A549 (cell line): ENCODE measurements around the gene ANKRD1. TPM values are rescaled to one million over a fixed set of nuclear protein-coding genes. Genes with fewer than 3 reads are reported as not detected.
A peak's percentile ranks its signal among the peaks of the same experiment; 100 is the strongest.

Experiments used
- ATAC-seq, 2 experiments: fragments of 200-7000 bp in 1 of 2; fragments of >200 bp in 1 of 2; cut with Nextera tagmentation in 1 of 2; cut with Tn5 transposase in 1 of 2; 3 replicates each; pipeline versions ENCODE4 v1.8.0 to v1.9.1; 2018 to 2020; ENCODE audit warnings: mild to moderate bottlenecking in 1 of 2, moderate library complexity in 1 of 2
- CTCF ChIA-PET: fragments of 300-600 bp; sonication (Branson Sonifier 250); formaldehyde crosslinking; extraction: SDS; loops from one replicate; lab custom pipeline; 2021; ENCODE audit warnings: antibody characterized with exemption, inconsistent platforms; lab: Yijun Ruan, JAX
- POLR2A ChIA-PET: fragments of 350-600 bp; formaldehyde crosslinking; extraction: SDS; loops from one replicate; lab custom pipeline; 2021; ENCODE audit warnings: antibody characterized with exemption, inconsistent platforms; lab: Yijun Ruan, JAX
- DNase-seq, 2 experiments: peaks; one replicate each; pipeline versions ENCODE4 v3.0.0 to v3.0.0-alpha.2; 2011 to 2016; ENCODE audit warnings: low read depth in 1 of 2, low spot score in 1 of 2
- FAIRE-seq: peaks from 2 replicates; lab custom pipeline; 2011; peaks lifted over from hg19 to GRCh38; lab: Jason Lieb, UNC
- H3K27ac ChIP-seq, 2 experiments: fragments of >200 bp; sonication (Bioruptor Twin); formaldehyde crosslinking; 3 replicates each; pipeline ENCODE4 v1.5.1; 2016 to 2017
- H3K4me1 ChIP-seq: fragments of >200 bp; sonication (Bioruptor Twin); formaldehyde crosslinking; 3 replicates; pipeline ENCODE4 v1.6.1; 2016
- H3K4me2 ChIP-seq: fragments of >200 bp; sonication (Bioruptor Twin); formaldehyde crosslinking; 3 replicates; pipeline ENCODE4 v1.6.1; 2016
- H3K4me3 ChIP-seq: fragments of >200 bp; sonication (Bioruptor Twin); formaldehyde crosslinking; 3 replicates; pipeline ENCODE4 v1.5.1; 2016
- H3K9me3 ChIP-seq: fragments of >200 bp; sonication (Bioruptor Twin); formaldehyde crosslinking; 3 replicates; pipeline ENCODE4 v1.6.1; 2016
- CBX8 ChIP-seq: fragments of 200-600 bp; sonication (generic); IDR thresholded peaks from 2 replicates; pipeline ENCODE4 v1.6.1; 2016
- EHF ChIP-seq: fragments of 250-450 bp; sonication (Bioruptor Pico); IDR thresholded peaks from 2 replicates; pipeline ENCODE4 v1.5.0; 2020; ENCODE audit warnings: mild to moderate bottlenecking
- EP300 ChIP-seq, 2 experiments: fragments of >200 bp; sonication (Bioruptor Twin); formaldehyde crosslinking; IDR thresholded peaks; 2 replicates in 1 of 2; 3 replicates in 1 of 2; pipeline ENCODE4 v1.6.1; 2016 to 2017
- GATA3 ChIP-seq: IDR thresholded peaks from 2 replicates; pipeline ENCODE4 v1.6.1; 2012; ENCODE audit warnings: borderline replicate concordance
- HOXA7 ChIP-seq: fragments of 250-450 bp; sonication (Bioruptor Pico); IDR thresholded peaks from 2 replicates; pipeline ENCODE4 v1.5.0; 2020; ENCODE audit warnings: mild to moderate bottlenecking, moderate library complexity
- JUN ChIP-seq, 2 experiments: fragments of >200 bp; sonication (Bioruptor Twin); formaldehyde crosslinking; IDR thresholded peaks; 2 replicates in 1 of 2; 3 replicates in 1 of 2; pipeline ENCODE4 v1.6.1; 2016 to 2017
- JUNB ChIP-seq: fragments of >200 bp; sonication (Bioruptor Twin); formaldehyde crosslinking; IDR thresholded peaks from 2 replicates; pipeline ENCODE4 v1.6.1; 2016
- KDM5A ChIP-seq: fragments of 200-600 bp; sonication (generic); IDR thresholded peaks from 2 replicates; pipeline ENCODE4 v1.6.1; 2016; ENCODE audit warnings: antibody characterized with exemption, mild to moderate bottlenecking
- POLR2AphosphoS2 ChIP-seq: conservative IDR thresholded peaks from 2 replicates; pipeline ENCODE4 v1.6.1; 2012; ENCODE audit warnings: low read length, improper control_type of control experiment, inconsistent platforms
- RAD21 ChIP-seq, 2 experiments: fragments of >200 bp in 1 of 2; sonication (Bioruptor Twin) in 1 of 2; formaldehyde crosslinking in 1 of 2; IDR thresholded peaks in 1 of 2; conservative IDR thresholded peaks in 1 of 2; 2 replicates in 1 of 2; 3 replicates in 1 of 2; pipeline ENCODE4 v1.6.1; 2012 to 2018; ENCODE audit warnings: inconsistent platforms in 1 of 2
- RARB ChIP-seq: fragments of 250-450 bp; sonication (Bioruptor Pico); IDR thresholded peaks from 2 replicates; pipeline ENCODE4 v1.8.0; 2021; ENCODE audit warnings: mild to moderate bottlenecking, moderate library complexity
- RCOR1 ChIP-seq: fragments of 150-350 bp; IDR thresholded peaks from 2 replicates; pipeline ENCODE4 v1.6.1; 2014; ENCODE audit warnings: antibody characterized with exemption, low read length, low read depth
- RFX5 ChIP-seq: fragments of 450-650 bp; IDR thresholded peaks from 2 replicates; pipeline ENCODE4 v1.7.1; 2014; ENCODE audit warnings: antibody characterized with exemption, mild to moderate bottlenecking, moderate library complexity
- SMC3 ChIP-seq: fragments of >200 bp; sonication (Bioruptor Twin); formaldehyde crosslinking; IDR thresholded peaks from 3 replicates; pipeline ENCODE4 v1.6.1; 2018; ENCODE audit warnings: inconsistent platforms
- TP53 ChIP-seq: fragments of 250-450 bp; sonication (Bioruptor Pico); IDR thresholded peaks from 2 replicates; pipeline ENCODE4 v1.5.0; 2021; ENCODE audit warnings: mild to moderate bottlenecking, moderate library complexity
- ZC3H11A ChIP-seq: fragments of 450-650 bp; IDR thresholded peaks from 2 replicates; pipeline ENCODE4 v1.6.1; 2014; ENCODE audit warnings: antibody characterized with exemption, mild to moderate bottlenecking
- ZFP36 ChIP-seq: fragments of 450-650 bp; IDR thresholded peaks from 2 replicates; pipeline ENCODE4 v1.6.1; 2014; ENCODE audit warnings: borderline replicate concordance; ENCODE audit not compliant: partially characterized antibody
- ZNF302 ChIP-seq: fragments of 250-450 bp; sonication (Bioruptor Pico); IDR thresholded peaks from 2 replicates; pipeline ENCODE4 v1.9.0; 2021; ENCODE audit warnings: inconsistent platforms, mild to moderate bottlenecking, moderate library complexity
- ZSCAN20 ChIP-seq: fragments of 250-450 bp; sonication (Bioruptor Pico); IDR thresholded peaks from 2 replicates; pipeline ENCODE4 v1.8.0; 2022; ENCODE audit warnings: mild to moderate bottlenecking, moderate library complexity
- WGBS: methylation state at CpG from one replicate; pipeline ENCODE4 v1.1.6; 2017; ENCODE audit errors: missing lambda C conversion rate; 5-methylcytosine and 5-hydroxymethylcytosine counted together
- polyA plus RNA-seq, 4 experiments: library from polyadenylated mRNA; depleted of rRNA in 3 of 4; stranded (reverse); fragments of >200 nt; fragmentation: RNase III in 1 of 4; extraction: RNeasy Plus Mini Kit Qiagen cat#74134 plus additional on column Dnase treatment in 1 of 4; gene quantifications; 2 replicates in 3 of 4; 3 replicates in 1 of 4; pipeline ENCODE4 v1.2.3, GENCODE V29; 2011 to 2017
- TF ChIP-seq, protein P1 (sequence below): IDR thresholded peaks from 2 replicates; pipeline ENCODE4 v1.6.1; 2012
- TF ChIP-seq, protein P2 (sequence below): fragments of 450-650 bp; IDR thresholded peaks from 2 replicates; pipeline ENCODE4 v1.6.1; 2014; ENCODE audit warnings: antibody characterized with exemption
- TF ChIP-seq, protein P3 (sequence below): fragments of >200 bp; sonication (Bioruptor Twin); formaldehyde crosslinking; IDR thresholded peaks from 2 replicates; pipeline ENCODE4 v1.6.1; 2016
- TF ChIP-seq, protein P4 (sequence below): fragments of 200-600 bp; sonication (generic); IDR thresholded peaks from 2 replicates; pipeline ENCODE4 v1.6.1; 2016; ENCODE audit warnings: antibody characterized with exemption, mild to moderate bottlenecking, moderate library complexity

The ANKRD1 gene
- polyA plus RNA-seq, 2 of the 4 experiments (the other 2 are of a cell fraction) = 10.7 to 17.1 TPM

DNA sequence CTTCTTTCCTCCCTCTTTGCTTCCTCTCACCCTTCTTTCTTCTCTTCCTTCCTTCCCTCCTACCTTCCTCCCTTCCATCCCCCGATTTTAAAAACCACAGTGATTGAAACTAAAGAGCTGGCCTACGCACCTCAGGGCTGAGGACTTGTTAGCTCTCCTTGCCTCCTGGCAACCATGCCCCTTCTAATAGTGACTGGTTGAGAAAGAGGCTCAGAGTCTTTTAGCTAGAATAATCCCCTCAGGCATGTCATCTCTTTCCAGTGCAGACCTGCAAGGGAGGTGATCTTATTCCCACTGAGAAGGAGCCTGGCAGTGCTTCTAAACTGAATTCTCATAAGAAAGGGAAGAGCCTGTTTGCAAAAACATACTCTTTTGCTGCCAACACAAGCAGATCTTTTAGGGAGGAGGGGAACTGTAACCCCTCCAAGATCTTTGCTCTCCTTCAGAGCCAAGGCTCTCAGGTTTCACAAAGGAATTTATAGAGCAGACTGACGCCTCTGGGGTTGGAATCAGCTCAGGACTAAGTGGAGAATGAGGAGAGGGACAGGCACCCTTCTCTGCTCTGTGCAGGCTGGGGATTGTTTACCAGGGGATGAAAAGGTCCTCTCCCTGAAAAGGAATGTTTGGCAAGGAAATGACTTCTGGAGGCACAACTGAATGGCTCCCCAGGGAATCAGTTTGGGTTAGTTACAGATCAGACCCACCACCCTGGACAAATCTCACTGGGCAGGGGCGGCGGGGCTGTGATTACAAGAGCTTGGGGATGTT lies 9.4 kb upstream of the ANKRD1 start:
- DNase-seq = peak; percentile 52 to 90
- TF ChIP-seq ZC3H11A (no peak), JUN (IDR thresholded peaks at IDR 0.05) (peak in 1 of 2 experiments; percentile 35; a peak in 1 of 5 replicates), GATA3 (peak; percentile 74; the same call in 1 of the 2 replicates), TP53 (CRISPR knock-in tag) (0 out of 2 replicates have a peak, but pooled peaks have one; percentile 50), SMC3 (peak; percentile 21; the same call in 1 of the 3 replicates), EP300 (IDR thresholded peaks at IDR 0.05) (peak; percentile 22 to 74; a peak in 3 of 5 replicates), RAD21 (conservative IDR thresholded peaks at IDR 0.05 in 1 of 2, IDR thresholded peaks at IDR 0.05 in 1 of 2) (0 out of 5 replicates have a peak, but pooled peaks have one; percentile 14 to 29)
- TF ChIP-seq, protein P1, sequence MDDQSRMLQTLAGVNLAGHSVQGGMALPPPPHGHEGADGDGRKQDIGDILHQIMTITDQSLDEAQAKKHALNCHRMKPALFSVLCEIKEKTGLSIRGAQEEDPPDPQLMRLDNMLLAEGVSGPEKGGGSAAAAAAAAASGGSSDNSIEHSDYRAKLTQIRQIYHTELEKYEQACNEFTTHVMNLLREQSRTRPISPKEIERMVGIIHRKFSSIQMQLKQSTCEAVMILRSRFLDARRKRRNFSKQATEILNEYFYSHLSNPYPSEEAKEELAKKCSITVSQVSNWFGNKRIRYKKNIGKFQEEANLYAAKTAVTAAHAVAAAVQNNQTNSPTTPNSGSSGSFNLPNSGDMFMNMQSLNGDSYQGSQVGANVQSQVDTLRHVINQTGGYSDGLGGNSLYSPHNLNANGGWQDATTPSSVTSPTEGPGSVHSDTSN = no peak; the same call in 1 of the 2 replicates
- ChIA-PET POLR2A (interaction anchor here (1.3 to 1.8 kb wide), 3 partner anchors 9 to 233 kb away, joined by 4 to 10 read pairs (median 4); partner anchors contain the start of gene ANKRD1), CTCF (interaction anchor here (0.7 to 1.7 kb wide), 2 partner anchors 18 to 324 kb away, joined by 3 to 7 read pairs; no protein-coding TSS in a partner anchor)
- WGBS = 13% methylated on average over 5 of the region's 5 CpGs
- Histone ChIP-seq H3K9me3 (no peaks in the 10 kb centered on the region; the same call in 2 of the 3 replicates), H3K4me2 (peak overlapping the region; percentile 69), H3K27ac (peak overlapping the region; percentile 79 to 85), H3K4me1 (peaks cover 40% of the 10 kb centered on the region), H3K4me3 (no peak overlapping the region)
- ATAC-seq = peak; percentile 91 to 95
- FAIRE-seq = no peak

DNA sequence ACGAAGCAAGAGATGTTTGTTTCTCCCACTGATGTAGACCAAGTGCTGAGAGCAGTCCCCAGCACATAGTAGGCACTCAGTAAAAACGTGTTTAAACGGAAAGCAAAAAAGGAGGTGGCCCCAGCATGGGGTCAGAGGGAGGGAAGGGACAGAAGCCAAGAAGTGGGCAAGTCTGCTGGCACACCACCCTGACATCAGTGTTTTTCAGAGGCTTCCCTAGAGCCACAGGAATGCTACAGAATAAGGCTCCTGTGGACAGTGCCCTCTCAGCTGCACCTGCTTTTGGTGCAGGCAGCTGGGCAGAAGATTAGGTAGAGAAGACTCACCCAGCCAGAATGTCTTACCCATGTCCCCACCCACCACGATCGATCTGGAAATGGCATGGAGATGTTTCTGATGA lies 8.3 kb upstream of the ANKRD1 start:
- TF ChIP-seq HOXA7 (CRISPR knock-in tag) (no peak), ZNF302 (CRISPR knock-in tag) (no peak), KDM5A (no peak), JUNB (no peak), POLR2AphosphoS2 (no peak), ZC3H11A (no peak), SMC3 (no peak)
- WGBS = 81% methylated on average over 5 of the region's 5 CpGs
- ATAC-seq (no peak), DNase-seq (no peak), FAIRE-seq (no peak)
- Histone ChIP-seq H3K27ac (peak overlapping the region; percentile 79 to 85), H3K4me2 (peak overlapping the region; percentile 69), H3K4me3 (no peak overlapping the region), H3K9me3 (no peaks in the 10 kb centered on the region; the same call in 2 of the 3 replicates), H3K4me1 (peaks cover 40% of the 10 kb centered on the region)
- ChIA-PET CTCF (interaction anchor here (1.7 kb wide), 1 partner anchor 17 kb away, joined by 7 read pairs; no protein-coding TSS in a partner anchor), POLR2A (interaction anchor here (1.7 kb wide), 1 partner anchor 234 kb away, joined by 4 read pairs; no protein-coding TSS in a partner anchor)

DNA sequence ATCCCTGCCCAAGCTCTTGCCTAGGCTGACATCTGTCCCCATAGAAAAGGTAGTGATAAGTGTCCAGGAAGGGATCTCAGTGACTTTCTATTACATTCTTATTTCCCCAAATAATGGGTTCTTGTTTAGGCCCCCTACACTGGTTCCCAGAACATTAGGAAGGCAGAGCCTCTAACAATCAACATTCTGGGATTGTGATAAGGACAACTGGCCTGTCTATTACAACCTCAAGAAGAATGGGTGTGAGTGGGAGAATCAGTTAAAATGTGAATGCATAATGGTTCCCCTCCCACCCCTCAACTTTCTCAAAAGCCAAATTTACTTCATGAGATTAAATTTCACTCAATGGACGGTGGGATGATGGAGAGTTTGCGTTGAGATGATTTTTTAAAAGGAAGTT lies 6.4 kb upstream of the ANKRD1 start:
- Histone ChIP-seq H3K9me3 (no peaks in the 10 kb centered on the region; the same call in 2 of the 3 replicates), H3K4me1 (peaks cover 40% of the 10 kb centered on the region), H3K4me2 (no peak overlapping the region), H3K4me3 (no peak overlapping the region), H3K27ac (peak overlapping the region in 1 of 2 experiments; percentile 30; a peak in 2 of 6 replicates)
- POLR2A ChIA-PET = no interaction called here
- TF ChIP-seq, protein P1 = no peak
- TF ChIP-seq, protein P2, sequence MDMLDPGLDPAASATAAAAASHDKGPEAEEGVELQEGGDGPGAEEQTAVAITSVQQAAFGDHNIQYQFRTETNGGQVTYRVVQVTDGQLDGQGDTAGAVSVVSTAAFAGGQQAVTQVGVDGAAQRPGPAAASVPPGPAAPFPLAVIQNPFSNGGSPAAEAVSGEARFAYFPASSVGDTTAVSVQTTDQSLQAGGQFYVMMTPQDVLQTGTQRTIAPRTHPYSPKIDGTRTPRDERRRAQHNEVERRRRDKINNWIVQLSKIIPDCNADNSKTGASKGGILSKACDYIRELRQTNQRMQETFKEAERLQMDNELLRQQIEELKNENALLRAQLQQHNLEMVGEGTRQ = no peak
- TF ChIP-seq ZSCAN20 = no peak
- TF ChIP-seq, protein P3, sequence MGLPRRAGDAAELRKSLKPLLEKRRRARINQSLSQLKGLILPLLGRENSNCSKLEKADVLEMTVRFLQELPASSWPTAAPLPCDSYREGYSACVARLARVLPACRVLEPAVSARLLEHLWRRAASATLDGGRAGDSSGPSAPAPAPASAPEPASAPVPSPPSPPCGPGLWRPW = no peak
- no peak for TF ChIP-seq EHF (CRISPR knock-in tag)
- TF ChIP-seq RCOR1 = no peak
- no peak for TF ChIP-seq RFX5
- TF ChIP-seq ZFP36 = no peak
- TF ChIP-seq, protein P4, sequence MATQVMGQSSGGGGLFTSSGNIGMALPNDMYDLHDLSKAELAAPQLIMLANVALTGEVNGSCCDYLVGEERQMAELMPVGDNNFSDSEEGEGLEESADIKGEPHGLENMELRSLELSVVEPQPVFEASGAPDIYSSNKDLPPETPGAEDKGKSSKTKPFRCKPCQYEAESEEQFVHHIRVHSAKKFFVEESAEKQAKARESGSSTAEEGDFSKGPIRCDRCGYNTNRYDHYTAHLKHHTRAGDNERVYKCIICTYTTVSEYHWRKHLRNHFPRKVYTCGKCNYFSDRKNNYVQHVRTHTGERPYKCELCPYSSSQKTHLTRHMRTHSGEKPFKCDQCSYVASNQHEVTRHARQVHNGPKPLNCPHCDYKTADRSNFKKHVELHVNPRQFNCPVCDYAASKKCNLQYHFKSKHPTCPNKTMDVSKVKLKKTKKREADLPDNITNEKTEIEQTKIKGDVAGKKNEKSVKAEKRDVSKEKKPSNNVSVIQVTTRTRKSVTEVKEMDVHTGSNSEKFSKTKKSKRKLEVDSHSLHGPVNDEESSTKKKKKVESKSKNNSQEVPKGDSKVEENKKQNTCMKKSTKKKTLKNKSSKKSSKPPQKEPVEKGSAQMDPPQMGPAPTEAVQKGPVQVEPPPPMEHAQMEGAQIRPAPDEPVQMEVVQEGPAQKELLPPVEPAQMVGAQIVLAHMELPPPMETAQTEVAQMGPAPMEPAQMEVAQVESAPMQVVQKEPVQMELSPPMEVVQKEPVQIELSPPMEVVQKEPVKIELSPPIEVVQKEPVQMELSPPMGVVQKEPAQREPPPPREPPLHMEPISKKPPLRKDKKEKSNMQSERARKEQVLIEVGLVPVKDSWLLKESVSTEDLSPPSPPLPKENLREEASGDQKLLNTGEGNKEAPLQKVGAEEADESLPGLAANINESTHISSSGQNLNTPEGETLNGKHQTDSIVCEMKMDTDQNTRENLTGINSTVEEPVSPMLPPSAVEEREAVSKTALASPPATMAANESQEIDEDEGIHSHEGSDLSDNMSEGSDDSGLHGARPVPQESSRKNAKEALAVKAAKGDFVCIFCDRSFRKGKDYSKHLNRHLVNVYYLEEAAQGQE = no peak
- TF ChIP-seq CBX8 = no peak
- TF ChIP-seq RAD21 (conservative IDR thresholded peaks at IDR 0.05 in 1 of 2, IDR thresholded peaks at IDR 0.05 in 1 of 2) = no peak
- no peak for TF ChIP-seq JUNB
- no peak for TF ChIP-seq RARB (CRISPR knock-in tag)
- FAIRE-seq (no peak), DNase-seq (no peak), ATAC-seq (no peak)
- WGBS = 95% methylated on average over 2 of the region's 2 CpGs
- CTCF ChIA-PET = no interaction called here
